ENCODE measurements around the gene PJA1. TPM values are rescaled to one million over a fixed set of nuclear protein-coding genes. Genes with fewer than 3 reads are reported as not detected.

PJA1 gene
- total RNA-seq (2022) (10.7 and 13.4 TPM in 2 replicates), Bru-seq, nascent RNA (percentile 60 among the genes with signal in this experiment), BruChase-seq, experiment 1, labeled RNA remaining after a 2-hour chase (percentile 76 among the genes with signal in this experiment), BruChase-seq, experiment 2, labeled RNA remaining after a 6-hour chase (percentile 80 among the genes with signal in this experiment)
- long read RNA-seq, transcript PJA1-201 (2 exons, 2,755 nt): minor isoform, 5 of 42 reads
- long read RNA-seq, transcript PJA1-202 (2 exons, 2,672 nt): major isoform, 28 of 42 reads
- long read RNA-seq, partial matches to known transcripts: 0 of 42 reads
- long read RNA-seq, other reads (novel, unspliced or antisense): 2 of 42 reads

GRCh38 chrX:69165087-69165651 is at the start of gene PJA1:
TSS of gene PJA1 (minus strand) at chrX:69165453. CDS start at chrX:69163073, 2,380 bp downstream.
- BruUV-seq (replicated peaks): no TSS peak
- no peaks in the 10 kb centered on the region for H3K27me3 Mint-ChIP-seq (ENCODE audit: insufficient read depth, unreplicated experiment)
- no peak within 1 kb of the TSS for H3K27ac Mint-ChIP-seq (ENCODE audit: unreplicated experiment)
- no peak for TF ChIP-seq CTCF (IDR thresholded peaks at IDR 0.05; ENCODE audit: insufficient read depth in 1 of 2, low read depth in 1 of 2, low read length in 1 of 2, severe bottlenecking in 1 of 2, unreplicated experiment in 1 of 2)
- DNase-seq: peak; percentile 46 to 56
- H3K36me3 Mint-ChIP-seq (ENCODE audit: insufficient read depth, unreplicated experiment): peaks cover 5% of the 10 kb centered on the region
- Histone ChIP-seq H3K4me3 (ENCODE audit: low read depth, low read length) (peak within 1 kb of the TSS; percentile 47), H3K9me3 (no peaks in the 10 kb centered on the region), H3K4me1 (no peaks in the 10 kb centered on the region), H3K36me3 (ENCODE audit: control insufficient read depth, insufficient read depth, low read length) (no peaks in the 10 kb centered on the region), H3K27me3 (replicated peaks; ENCODE audit: control insufficient read depth, insufficient read depth, low read length) (no peaks in the 10 kb centered on the region)
- no peaks in the 10 kb centered on the region for H3K9me3 Mint-ChIP-seq (ENCODE audit: unreplicated experiment)
- H3K4me1 Mint-ChIP-seq (ENCODE audit: low read depth, unreplicated experiment): peaks cover 10% of the 10 kb centered on the region
- intact Hi-C loops (cut with micrococcal nuclease; ENCODE audit: unreplicated experiment): no loop called here
- ChIA-PET POLR2A (interaction anchor here (0.6 to 1.0 kb wide), 2 partner anchors 56 to 337 kb away, joined by 4 read pairs; partner anchors contain the start of gene EFNB1), CTCF (interaction anchor here (1.0 kb wide), 1 partner anchor 32 kb away, joined by 4 read pairs; no protein-coding TSS in a partner anchor)
- H3K4me3 Mint-ChIP-seq (ENCODE audit: unreplicated experiment): peak within 1 kb of the TSS; percentile 71

GRCh38 chrX:69214463-69214862 is 49.2 kb upstream of the PJA1 start:
- no peak for DNase-seq
- POLR2A ChIA-PET: no interaction called here
- Mint-ChIP-seq H3K27ac (ENCODE audit: unreplicated experiment) (no peak overlapping the region), H3K4me1 (ENCODE audit: low read depth, unreplicated experiment) (no peaks in the 10 kb centered on the region), H3K36me3 (ENCODE audit: insufficient read depth, unreplicated experiment) (no peaks in the 10 kb centered on the region), H3K4me3 (ENCODE audit: unreplicated experiment) (no peak overlapping the region), H3K9me3 (ENCODE audit: unreplicated experiment) (no peaks in the 10 kb centered on the region), H3K27me3 (ENCODE audit: insufficient read depth, unreplicated experiment) (no peaks in the 10 kb centered on the region)
- TF ChIP-seq CTCF (IDR thresholded peaks at IDR 0.05; ENCODE audit: insufficient read depth in 1 of 2, low read depth in 1 of 2, low read length in 1 of 2, severe bottlenecking in 1 of 2, unreplicated experiment in 1 of 2): no peak
- H3K9me3 ChIP-seq: no peaks in the 10 kb centered on the region
- H3K27me3 ChIP-seq (replicated peaks; ENCODE audit: control insufficient read depth, insufficient read depth, low read length): no peaks in the 10 kb centered on the region
- no TSS peak for BruUV-seq (replicated peaks)
- H3K36me3 ChIP-seq (ENCODE audit: control insufficient read depth, insufficient read depth, low read length): no peaks in the 10 kb centered on the region
- no peaks in the 10 kb centered on the region for H3K4me1 ChIP-seq
- CTCF ChIA-PET: no interaction called here
- intact Hi-C loops (cut with micrococcal nuclease; ENCODE audit: unreplicated experiment): no loop called here
- H3K4me3 ChIP-seq (ENCODE audit: low read depth, low read length): no peak overlapping the region

GRCh38 chrX:69211701-69212100 is 46.4 kb upstream of the PJA1 start:
- TF ChIP-seq CTCF (IDR thresholded peaks at IDR 0.05; ENCODE audit: insufficient read depth in 1 of 2, low read depth in 1 of 2, low read length in 1 of 2, severe bottlenecking in 1 of 2, unreplicated experiment in 1 of 2): no peak
- intact Hi-C loops (cut with micrococcal nuclease; ENCODE audit: unreplicated experiment): no loop called here
- Histone ChIP-seq H3K9me3 (no peaks in the 10 kb centered on the region), H3K27me3 (replicated peaks; ENCODE audit: control insufficient read depth, insufficient read depth, low read length) (no peaks in the 10 kb centered on the region), H3K36me3 (ENCODE audit: control insufficient read depth, insufficient read depth, low read length) (no peaks in the 10 kb centered on the region), H3K4me1 (no peaks in the 10 kb centered on the region), H3K4me3 (ENCODE audit: low read depth, low read length) (no peak overlapping the region)
- Mint-ChIP-seq H3K36me3 (ENCODE audit: insufficient read depth, unreplicated experiment) (no peaks in the 10 kb centered on the region), H3K27me3 (ENCODE audit: insufficient read depth, unreplicated experiment) (no peaks in the 10 kb centered on the region), H3K4me3 (ENCODE audit: unreplicated experiment) (no peak overlapping the region), H3K4me1 (ENCODE audit: low read depth, unreplicated experiment) (no peaks in the 10 kb centered on the region), H3K27ac (ENCODE audit: unreplicated experiment) (no peak overlapping the region), H3K9me3 (ENCODE audit: unreplicated experiment) (no peaks in the 10 kb centered on the region)
- no TSS peak for BruUV-seq (replicated peaks)
- DNase-seq: no peak
- ChIA-PET CTCF (no interaction called here), POLR2A (no interaction called here)

All from Caco-2 (cell line).